HG03565 (cell line): ENCODE measurements around the gene RNF212.

Experiments
- ATAC-seq: cut with Tn5 transposase; IDR thresholded peaks from one replicate; pipeline ENCODE4 v1.9.1; 2021; ENCODE audit warnings: mild to moderate bottlenecking, moderate library complexity; ENCODE audit not compliant: unreplicated experiment

The RNF212 gene

DNA sequence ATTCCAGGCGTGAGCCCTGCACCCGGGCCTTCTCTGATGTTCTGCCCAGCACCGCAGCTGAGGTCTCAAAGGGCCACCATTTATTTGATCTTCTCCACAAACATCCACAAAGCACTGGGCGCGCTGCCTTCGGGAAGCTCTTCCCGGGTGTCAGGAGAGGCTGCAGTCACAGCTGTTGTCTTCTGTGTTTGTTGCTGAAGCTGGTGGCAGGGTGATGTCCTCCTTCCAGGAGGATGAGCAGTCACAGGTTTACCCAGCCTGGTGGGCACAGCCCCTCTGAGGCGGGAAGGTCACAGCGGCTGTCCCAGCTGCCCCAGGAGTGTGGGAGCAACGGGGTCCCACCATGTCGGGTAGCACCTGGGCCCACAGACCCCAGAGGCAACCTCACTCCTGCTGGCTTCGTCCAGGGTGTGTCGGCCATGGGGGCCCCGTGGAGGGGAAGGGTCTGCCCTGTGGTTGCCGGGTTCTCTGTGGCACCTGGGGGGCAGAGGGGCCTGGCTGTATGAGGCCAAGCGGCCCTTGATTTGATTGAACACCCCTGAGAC is 74.3 kb downstream of the RNF212 start:
- no peak for ATAC-seq

DNA sequence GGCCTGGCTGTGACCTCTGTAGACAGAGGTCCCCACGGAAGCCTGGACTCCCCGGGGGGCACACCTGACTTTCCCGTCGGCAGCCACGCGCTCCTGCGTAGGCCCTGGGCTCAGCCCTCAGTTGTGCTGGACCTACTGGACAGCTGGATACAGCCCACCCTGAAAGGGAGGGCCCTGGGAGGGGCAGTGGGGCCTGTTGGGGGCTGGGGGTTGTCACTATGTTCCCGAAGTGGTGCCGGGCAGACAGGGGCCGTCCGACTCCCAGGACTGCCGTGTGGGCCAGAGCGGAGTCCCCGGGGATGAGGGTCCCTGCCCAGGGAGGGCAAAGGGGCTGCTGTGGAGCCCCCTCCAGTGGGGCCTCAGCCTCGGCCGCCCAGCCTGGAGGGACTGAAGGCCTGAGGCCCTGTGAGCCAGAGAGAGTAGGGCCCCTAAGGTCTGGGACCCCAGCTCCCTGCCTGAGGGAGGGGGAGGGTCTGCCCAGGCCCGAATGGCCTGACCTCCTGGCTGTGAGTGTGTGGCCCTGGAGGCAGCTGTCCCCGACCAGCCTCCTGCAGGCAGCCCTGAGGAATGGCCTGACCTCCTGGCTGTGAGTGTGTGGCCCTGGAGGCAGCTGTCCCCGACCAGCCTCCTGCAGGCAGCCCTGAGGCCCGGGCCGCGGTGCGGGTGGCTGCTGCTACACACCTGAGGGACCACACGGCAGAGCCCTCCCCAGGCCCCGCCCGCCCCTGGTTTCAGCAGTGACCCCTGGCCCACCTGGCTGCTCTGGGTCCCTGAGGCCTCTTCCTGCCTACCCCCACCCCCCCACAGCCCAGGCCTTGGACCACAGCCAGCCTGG is 76.2 kb downstream of the RNF212 start:
- ATAC-seq = no peak

DNA sequence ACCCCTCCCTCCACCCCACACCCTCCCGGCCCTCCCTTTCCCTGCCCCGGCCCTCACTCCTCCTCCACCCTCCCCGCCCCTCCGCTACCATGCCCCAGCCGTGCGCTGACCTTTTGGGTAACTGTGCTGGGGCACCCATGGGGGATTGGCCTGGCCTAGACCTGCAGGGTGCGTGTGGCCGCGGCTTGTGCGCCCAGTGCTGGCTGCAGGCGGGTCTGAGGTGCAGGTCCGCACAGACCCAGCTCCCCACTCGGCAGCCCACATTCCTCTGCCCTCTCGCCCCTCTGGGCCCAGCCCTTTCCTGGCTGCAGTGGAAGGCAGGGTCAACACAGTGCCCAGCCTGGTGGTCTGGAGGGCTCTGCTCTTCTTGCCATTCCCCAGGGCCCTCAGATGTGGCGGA is 77.3 kb downstream of the RNF212 start:
- no peak for ATAC-seq

DNA sequence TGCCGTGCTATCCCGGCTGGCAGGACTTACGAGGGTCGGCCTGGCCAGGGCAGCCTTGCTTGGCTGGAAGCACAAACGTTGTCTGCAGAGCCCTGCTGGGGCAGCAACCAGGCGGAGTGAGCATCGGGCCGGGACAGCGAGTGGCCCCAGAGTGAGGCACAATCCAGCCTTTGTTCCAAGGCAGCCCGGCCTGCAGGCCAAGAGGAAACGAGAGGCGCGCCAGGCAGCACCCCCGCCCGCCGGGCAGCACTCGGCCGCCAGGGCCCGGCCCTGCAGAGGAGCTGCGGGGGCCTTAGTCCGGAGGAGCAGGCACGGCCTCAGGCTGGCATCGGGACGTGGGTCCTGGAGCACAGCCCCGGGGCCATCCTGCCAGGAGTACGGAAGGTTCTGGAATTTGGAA is 77.9 kb downstream of the RNF212 start:
- no peak for ATAC-seq

DNA sequence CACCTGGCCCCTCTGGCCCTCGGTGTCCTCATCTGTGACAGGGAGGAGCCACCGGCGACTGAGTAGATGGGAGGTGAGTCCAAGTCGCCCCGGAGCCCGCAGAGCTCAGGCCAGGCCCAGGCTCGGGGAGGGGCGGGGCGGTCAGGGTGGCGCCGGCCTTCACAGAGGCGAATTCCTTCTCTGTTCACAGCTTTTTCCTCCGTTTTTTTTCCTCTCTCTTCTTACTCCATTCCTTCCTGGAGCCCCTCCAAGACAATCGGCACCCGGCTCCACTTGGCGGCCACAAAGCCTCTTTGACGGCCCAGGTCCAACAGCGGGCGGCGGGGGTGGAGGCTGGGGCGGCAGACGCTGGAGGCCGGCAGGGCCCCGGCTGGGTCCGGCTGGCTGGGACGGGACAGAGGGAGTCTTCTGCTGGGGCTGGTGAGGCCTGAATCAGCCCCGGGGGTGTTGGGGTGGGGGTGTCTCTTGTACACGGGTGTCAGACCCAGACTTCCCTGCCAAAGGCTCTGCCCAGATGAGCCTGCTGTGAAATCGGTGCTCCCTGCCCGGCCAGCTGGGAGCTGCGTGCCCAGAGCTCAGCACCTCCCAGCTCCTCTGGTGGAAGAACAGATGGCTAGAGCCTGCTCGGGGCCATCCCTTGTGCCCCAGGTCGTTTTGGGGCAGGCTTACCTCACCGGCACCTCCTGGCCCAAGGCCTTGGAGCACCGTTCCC is 79.4 kb downstream of the RNF212 start:
- no peak for ATAC-seq

DNA sequence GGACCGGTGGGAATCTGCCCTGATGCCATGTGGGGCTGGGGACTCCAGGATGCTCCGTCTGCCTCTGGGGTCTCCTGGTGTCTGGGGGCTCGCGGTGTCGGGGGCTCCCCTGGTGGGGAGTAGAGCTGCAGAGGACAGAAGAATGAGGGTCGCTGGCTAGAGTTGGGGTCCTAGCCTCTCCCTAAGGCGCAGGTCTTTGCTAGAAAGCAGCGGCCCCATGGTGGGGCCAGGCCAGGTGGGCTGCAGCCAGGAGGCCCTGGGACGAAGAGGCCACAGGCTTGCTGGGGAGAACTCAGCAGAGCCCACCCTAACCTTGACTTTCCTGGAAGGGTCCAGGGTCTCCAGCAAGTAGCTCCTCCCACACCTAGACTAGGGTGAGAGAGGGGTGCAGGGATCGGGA is 80.5 kb downstream of the RNF212 start:
- ATAC-seq = no peak

DNA sequence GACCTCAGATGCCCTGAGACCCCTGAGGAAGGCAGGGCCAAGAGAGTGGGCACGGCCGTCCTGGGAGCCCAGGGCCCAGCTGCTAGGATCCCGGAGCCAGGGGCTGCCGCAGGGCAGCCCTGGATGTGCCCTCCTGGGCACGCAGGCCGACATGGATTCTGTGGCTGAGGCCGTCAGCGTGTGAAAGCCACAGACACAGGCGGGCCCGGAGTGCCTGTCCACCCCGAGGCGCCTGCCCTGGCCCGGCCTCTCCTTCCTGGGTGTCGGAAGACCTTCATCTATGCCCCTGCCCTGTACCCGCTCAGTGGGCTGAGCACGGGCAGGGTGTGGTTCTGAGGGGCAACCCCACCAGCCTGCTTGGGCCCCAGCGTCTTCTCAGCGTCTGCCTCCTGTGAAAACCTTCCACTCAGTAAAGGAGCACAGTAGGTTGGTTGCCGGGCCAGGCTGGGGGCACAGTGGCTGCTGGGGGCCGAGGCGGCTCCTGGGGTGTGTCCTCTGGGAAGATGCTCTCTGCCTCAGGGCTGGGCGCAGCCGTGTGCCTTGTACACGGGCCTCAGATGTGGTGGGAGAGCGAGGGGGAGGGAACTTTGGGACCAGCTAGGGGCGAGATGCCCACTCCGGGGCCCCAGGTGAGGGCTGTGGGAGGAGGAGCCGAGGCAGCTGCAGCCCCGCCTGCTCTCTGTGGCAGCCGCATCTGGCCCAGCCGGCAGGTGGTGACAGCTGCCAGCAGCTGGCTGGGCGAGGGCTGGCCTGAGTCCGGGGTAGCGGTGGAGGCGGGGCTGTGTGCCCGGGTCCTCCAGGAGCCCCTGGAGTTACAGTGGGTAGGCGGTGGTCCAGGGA is 81.2 kb downstream of the RNF212 start:
- ATAC-seq = no peak

DNA sequence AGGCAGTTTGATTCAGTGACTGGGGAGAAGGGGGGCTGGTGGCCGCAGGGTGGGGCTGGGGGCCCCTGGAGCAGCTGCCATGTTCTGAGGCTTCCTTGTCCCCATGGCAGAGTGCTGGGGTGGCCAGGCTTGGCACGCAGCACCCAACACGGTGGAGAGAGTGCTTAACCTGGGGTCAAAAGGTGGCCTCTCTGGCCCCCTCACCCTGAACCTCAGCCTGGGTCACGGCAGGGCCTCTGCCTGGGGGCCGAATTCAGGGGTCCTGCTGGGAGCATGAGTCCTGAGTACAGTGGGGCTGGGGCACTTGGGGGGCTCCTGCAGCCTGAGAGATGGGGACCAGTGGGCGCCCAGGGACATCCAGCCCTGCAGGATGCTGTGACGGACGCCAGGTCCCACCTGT is 82.0 kb downstream of the RNF212 start:
- no peak for ATAC-seq

DNA sequence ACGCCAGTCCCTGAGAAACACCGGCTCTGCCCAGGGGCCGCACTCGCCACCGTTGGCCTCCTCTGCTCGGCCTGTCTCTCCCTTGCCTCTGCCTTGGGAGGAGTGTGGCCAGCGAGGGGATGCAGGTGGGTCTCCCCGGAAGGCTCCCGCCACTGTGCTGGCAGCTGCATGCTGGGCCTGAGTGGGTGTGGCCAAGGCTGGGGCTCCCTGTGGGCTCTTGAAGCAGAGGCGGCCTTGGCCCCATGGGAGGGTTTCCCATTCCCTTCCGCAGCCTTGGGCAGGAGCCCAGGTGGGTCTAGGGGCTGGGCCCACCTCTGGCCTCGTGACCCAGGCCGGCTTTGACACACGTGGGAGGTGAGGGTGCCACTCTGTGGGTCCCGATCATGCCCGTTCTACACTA is 82.8 kb downstream of the RNF212 start:
- no peak for ATAC-seq

DNA sequence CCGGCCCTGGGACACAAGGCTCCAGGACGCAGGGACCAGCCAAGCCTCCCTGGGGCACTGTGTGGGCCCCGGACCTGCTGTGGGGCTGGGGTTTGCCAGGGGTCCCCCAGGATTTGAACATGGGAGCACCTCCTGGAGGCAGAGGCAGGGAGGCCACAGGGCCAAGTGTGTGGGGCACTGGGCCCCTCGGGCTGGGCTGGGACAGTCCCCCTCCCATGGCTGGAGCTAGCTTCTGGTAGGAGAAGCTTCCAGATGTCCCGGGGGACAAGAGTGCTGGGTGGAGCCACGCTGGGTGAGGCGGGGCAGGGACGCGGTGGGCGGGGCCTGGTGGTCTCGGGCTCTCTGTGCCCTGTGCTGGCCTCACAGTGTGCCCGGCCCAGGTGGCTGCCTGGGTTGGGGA is 83.3 kb downstream of the RNF212 start:
- no peak for ATAC-seq

DNA sequence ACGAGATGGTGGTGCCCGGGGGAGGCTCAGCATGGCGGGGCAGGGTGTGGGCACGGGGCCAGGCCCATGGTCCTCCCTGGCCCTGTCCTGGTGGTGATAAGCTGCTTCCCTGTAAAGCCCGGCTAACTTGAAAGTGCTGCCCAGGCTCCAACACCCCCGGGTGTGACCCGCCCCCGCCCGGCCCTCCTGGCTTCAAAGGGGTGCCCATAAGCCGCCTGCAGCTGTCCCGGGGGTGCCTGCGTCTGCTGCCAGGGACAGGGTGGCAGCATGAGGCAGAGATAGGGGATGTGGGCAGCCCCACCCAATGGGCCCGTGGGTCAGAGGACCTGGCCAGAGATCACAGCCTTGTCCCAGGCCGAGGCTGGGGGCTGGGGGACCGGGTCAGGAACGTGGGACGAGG is 83.8 kb downstream of the RNF212 start:
- ATAC-seq = no peak

DNA sequence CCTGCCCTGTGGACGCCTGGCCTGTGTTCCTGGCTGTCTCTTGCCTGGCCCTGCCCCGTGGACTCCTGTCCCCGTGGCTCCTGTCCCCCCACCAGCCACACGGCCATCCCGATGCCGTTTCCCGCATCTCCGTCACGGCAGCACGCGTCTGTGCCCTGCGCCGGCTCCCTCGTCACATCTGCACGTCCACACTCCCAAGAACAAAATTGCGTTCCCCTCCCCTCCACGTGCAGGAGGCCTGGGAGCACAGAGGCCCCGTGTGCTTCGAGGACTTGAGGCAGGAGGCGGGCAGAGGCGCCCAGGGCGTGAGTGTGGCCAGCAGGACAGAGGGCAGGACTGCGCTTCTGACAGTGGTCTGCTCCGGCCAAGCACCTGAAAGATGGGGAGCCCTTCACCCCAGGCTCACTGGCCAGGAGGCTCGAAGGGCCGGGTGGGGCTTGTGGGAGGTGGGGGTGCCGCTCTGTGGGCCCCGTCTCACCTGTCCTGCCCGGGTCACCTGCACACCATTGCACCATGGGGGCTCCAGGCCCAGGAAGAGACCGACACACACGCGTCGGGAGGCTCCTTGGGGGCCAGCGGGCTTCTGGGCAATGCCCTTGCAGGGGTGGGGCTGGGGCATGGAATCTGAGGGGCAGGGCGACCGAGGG is 84.7 kb downstream of the RNF212 start:
- no peak for ATAC-seq

DNA sequence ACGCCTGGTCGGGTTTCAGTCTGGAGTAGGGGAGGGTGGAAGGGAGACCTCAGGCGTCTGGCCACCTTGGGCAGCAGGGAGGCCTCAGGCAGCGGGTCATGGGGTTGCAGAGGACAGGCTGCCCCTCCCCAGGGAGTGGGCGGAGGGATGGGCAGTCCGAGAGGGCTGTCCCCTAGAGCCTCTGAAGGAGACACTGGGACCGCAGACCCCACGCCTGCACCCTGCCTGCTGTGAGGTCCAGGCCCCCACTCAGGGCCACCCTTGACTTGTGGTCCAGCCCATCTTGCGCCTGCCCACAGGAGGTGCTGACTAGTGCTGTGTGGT is 85.5 kb downstream of the RNF212 start:
- ATAC-seq = no peak

DNA sequence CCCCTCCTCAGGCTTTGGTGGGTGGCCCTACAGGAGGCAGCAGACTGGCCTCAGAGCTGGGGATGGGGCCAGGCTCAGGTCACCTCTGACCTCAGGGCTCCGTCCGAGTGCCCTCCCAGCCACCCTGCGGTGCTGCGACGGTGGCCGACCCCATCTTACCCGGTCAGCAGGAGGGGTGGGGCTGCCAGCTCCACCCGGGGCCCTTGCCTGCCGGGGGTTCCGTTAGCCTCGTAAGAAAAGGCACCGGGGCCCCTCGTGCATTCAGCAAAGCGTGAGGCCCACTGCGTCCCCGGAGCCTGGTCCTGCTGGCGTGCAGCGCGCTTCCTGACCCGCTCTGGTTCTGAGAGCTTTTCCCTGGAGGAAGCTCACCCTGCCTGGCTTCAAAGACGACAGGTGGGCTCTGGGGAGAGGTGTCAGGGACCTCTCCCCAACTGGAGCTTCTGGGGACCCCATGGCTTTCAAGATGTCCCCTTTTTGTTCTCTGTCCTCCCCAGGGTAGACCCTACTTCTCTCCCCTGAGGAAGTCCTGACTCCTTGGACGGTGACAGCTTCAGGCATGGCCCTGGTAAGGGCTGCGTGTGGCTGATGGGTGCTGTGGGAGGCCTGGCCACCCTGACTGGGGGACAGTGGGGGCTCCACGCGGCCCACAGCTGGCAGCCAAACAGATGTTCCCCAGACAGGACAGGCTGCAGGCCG is 86.0 kb downstream of the RNF212 start:
- ATAC-seq = no peak

DNA sequence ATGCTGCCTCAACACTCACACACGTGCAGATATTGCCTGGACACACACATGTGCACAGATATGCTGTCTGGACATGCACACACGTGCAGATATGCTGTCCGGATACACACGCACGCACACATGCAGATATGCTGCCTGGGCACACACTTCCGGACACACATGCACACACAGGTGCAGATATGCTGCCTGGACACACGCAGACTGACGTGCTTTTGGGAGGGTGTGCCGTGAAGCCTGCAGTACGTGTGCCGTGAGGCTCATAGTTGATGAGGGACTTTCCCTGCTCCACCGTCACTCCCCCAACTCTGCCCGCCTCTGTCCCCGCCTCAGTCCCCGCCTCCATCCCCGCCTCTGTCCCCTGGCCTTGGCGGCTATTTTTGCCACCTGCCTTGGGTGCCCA is 87.2 kb downstream of the RNF212 start:
- no peak for ATAC-seq

DNA sequence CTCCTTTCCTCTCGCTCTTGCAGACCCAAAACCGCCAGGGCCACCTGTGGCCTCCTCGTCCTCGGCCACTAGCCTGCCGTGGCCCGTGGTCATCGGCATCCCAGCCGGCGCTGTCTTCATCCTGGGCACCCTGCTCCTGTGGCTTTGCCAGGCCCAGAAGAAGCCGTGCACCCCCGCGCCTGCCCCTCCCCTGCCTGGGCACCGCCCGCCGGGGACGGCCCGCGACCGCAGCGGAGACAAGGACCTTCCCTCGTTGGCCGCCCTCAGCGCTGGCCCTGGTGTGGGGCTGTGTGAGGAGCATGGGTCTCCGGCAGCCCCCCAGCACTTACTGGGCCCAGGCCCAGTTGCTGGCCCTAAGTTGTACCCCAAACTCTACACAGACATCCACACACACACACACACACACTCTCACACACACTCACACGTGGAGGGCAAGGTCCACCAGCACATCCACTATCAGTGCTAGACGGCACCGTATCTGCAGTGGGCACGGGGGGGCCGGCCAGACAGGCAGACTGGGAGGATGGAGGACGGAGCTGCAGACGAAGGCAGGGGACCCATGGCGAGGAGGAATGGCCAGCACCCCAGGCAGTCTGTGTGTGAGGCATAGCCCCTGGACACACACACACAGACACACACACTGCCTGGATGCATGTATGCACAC is 88.3 kb downstream of the RNF212 start:
- no peak for ATAC-seq

DNA sequence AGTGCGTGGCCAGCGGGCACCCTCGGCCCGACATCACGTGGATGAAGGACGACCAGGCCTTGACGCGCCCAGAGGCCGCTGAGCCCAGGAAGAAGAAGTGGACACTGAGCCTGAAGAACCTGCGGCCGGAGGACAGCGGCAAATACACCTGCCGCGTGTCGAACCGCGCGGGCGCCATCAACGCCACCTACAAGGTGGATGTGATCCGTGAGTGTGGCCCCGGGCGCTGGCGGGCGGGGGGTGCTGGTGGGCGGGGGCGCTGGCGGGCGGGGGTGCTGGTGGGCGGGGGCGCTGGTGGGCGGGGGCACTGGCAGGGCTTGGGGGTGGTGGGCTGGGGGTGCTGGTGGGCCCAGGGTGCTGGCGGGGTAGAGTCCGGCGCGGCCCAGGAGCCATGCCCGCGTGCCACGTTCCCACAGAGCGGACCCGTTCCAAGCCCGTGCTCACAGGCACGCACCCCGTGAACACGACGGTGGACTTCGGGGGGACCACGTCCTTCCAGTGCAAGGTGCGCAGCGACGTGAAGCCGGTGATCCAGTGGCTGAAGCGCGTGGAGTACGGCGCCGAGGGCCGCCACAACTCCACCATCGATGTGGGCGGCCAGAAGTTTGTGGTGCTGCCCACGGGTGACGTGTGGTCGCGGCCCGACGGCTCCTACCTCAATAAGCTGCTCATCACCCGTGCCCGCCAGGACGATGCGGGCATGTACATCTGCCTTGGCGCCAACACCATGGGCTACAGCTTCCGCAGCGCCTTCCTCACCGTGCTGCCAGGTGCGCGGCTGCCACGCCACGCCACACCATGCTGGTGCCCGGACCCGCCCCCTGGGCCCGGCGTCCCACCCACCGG is 89.2 kb downstream of the RNF212 start:
- ATAC-seq = no peak

DNA sequence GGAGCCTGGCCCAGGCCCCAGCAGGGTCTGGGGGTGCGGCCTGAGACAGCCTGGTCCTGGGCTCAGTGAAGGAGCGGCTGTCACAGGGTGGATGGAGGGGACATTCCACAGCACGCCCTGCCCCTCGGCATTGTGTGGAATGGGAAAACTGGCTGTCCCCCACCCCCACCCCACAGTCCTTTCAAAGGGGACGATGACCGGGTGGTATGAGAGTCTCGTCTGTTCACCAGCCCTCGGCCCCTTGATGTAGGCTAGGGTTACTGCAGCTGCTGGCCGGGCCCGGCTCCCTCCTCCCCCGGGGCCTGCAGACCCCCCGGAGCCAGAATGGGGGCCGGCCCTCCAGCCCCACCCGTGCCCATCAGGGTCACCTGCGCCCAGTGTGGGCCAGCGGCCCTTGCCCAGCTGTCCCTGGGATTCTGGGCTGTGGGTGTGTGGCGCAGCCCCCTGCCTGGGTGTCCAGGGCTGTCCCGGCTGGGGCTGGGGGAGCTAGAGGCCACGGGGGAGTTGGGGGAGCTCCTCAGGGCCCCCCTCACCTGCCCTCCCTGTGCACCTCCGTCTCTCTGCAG is 90.2 kb downstream of the RNF212 start:
- no peak for ATAC-seq

DNA sequence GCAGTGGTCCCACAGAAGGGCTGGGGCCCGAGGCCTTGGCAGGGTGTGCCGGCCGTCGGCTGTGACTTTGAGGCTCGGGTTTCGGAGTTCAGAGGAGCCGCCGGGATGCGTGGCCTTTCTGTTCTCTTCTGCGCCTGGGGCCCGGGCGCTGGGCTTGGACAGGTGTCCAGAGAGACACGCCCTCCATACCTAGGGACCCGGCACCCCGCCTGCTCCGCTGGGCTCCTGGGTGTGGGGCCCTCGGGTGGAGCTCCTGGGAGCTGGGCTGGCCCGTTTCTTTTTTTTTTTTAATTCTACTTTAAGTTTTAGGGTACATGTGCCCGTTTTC is 90.7 kb downstream of the RNF212 start:
- no peak for ATAC-seq
